HL-60 (cell line): ENCODE results near the gene TRIP10.

ENCODE experiments used
- DNase-seq, 2 experiments: peaks; one replicate each; pipeline ENCODE4 v3.0.0-alpha.2; 2010 to 2020; ENCODE audit warnings: low read depth in 1 of 2, low spot score in 1 of 2
- H3K27ac ChIP-seq: fragments of 250-450 bp; sonication (Bioruptor Pico); replicated peaks from 2 replicates; pipeline ENCODE4 v1.5.1; 2020; ENCODE audit warnings: mild to moderate bottlenecking, moderate library complexity
- H3K27me3 ChIP-seq: fragments of 250-450 bp; sonication (Bioruptor Pico); 2 replicates; pipeline ENCODE4 v1.5.1; 2021; ENCODE audit warnings: mild to moderate bottlenecking, moderate library complexity; ENCODE audit not compliant: insufficient read depth, poor library complexity, severe bottlenecking
- H3K4me3 ChIP-seq: replicated peaks from 2 replicates; pipeline ENCODE4 v1.5.1; 2011; ENCODE audit warnings: mild to moderate bottlenecking, control low read depth, low read length; ENCODE audit not compliant: insufficient read depth
- CTCF ChIP-seq: IDR thresholded peaks from one replicate; pipeline ENCODE4 v1.5.1; 2011; ENCODE audit warnings: low read length, control low read depth, inconsistent platforms; ENCODE audit not compliant: insufficient read depth
- GABPA ChIP-seq: IDR thresholded peaks from 2 replicates; pipeline ENCODE4 v1.6.1; 2012; ENCODE audit warnings: low read depth
- POLR2AphosphoS5 ChIP-seq: IDR thresholded peaks from 2 replicates; pipeline ENCODE4 v1.6.1; 2012; ENCODE audit warnings: low read depth
- REST ChIP-seq: IDR thresholded peaks from 2 replicates; pipeline ENCODE4 v1.6.1; 2012; ENCODE audit warnings: low read depth; ENCODE audit not compliant: insufficient replicate concordance
- SPI1 ChIP-seq: IDR thresholded peaks from 2 replicates; pipeline ENCODE4 v1.6.1; 2012; ENCODE audit warnings: low read depth, mild to moderate bottlenecking, borderline replicate concordance

Gene TRIP10

GRCh38 chr19:6711078-6711361, 28.5 kb upstream of the TRIP10 start:
- no peak for DNase-seq
- no peak overlapping the region for H3K4me3 ChIP-seq
- peaks cover 4% of the 10 kb centered on the region for H3K27me3 ChIP-seq
- no peak overlapping the region for H3K27ac ChIP-seq
- TF ChIP-seq CTCF (no peak), REST (no peak), SPI1 (no peak), GABPA (no peak)

- no peak overlapping the region for H3K4me3 ChIP-seq
- TF ChIP-seq GABPA, result no peak
- TF ChIP-seq CTCF, result no peak
- no peak for TF ChIP-seq POLR2AphosphoS5
- TF ChIP-seq SPI1, result no peak
- no peak for TF ChIP-seq REST
- no peak for DNase-seq
- peaks cover 4% of the 10 kb centered on the region for H3K27me3 ChIP-seq
- H3K27ac ChIP-seq, result no peak overlapping the region
Observed at GRCh38 chr19:6711605-6712004, 27.9 kb upstream of the TRIP10 start.

GRCh38 chr19:6712231-6712630, 27.2 kb upstream of the TRIP10 start:
- Histone ChIP-seq H3K27ac (no peak overlapping the region), H3K27me3 (peaks cover 4% of the 10 kb centered on the region), H3K4me3 (no peak overlapping the region)
- TF ChIP-seq REST (no peak), GABPA (no peak), SPI1 (no peak), CTCF (no peak), POLR2AphosphoS5 (no peak)
- DNase-seq, result no peak
